Hepatocyte (in vitro differentiated cells): ENCODE results near the gene GALNT18. TPM values are rescaled to one million over a fixed set of nuclear protein-coding genes. Genes with fewer than 3 reads are reported as not detected.

ENCODE experiments used
- DNase-seq: peaks from one replicate; pipeline ENCODE4 v3.0.0-alpha.2; 2016; ENCODE audit warnings: low spot score
- H2AFZ ChIP-seq: fragments of 200-600 bp; sonication (generic); 2 replicates; pipeline ENCODE4 v1.6.0; 2016; ENCODE audit warnings: antibody characterized with exemption, mild to moderate bottlenecking
- H3K27ac ChIP-seq: fragments of 200-600 bp; sonication (generic); 2 replicates; pipeline ENCODE4 v1.5.1; 2016; ENCODE audit warnings: mild to moderate bottlenecking
- H3K27me3 ChIP-seq: fragments of 200-600 bp; sonication (generic); 2 replicates; pipeline ENCODE4 v1.6.1; 2016
- H3K36me3 ChIP-seq: fragments of 200-600 bp; sonication (generic); replicated peaks from 2 replicates; pipeline ENCODE4 v1.5.1; 2016; ENCODE audit warnings: low read depth; ENCODE audit not compliant: insufficient read depth
- H3K4me1 ChIP-seq: fragments of 200-600 bp; sonication (generic); 2 replicates; pipeline ENCODE4 v1.5.1; 2016; ENCODE audit warnings: mild to moderate bottlenecking, moderate library complexity; ENCODE audit not compliant: insufficient read depth
- H3K4me2 ChIP-seq: fragments of 200-600 bp; sonication (generic); 2 replicates; pipeline ENCODE4 v1.6.0; 2016
- H3K4me3 ChIP-seq: fragments of 200-600 bp; sonication (generic); 2 replicates; pipeline ENCODE4 v1.5.1; 2016; ENCODE audit warnings: mild to moderate bottlenecking
- H3K79me2 ChIP-seq: fragments of 200-600 bp; sonication (generic); 2 replicates; pipeline ENCODE4 v1.6.0; 2017; ENCODE audit warnings: mild to moderate bottlenecking
- H3K9me2 ChIP-seq: fragments of 200-600 bp; sonication (generic); replicated peaks from 2 replicates; pipeline ENCODE4 v1.6.0; 2017; ENCODE audit warnings: mild to moderate bottlenecking; ENCODE audit not compliant: insufficient read depth
- H3K9me3 ChIP-seq: fragments of 200-600 bp; sonication (generic); 2 replicates; pipeline ENCODE4 v1.5.1; 2016; ENCODE audit warnings: low read depth, mild to moderate bottlenecking
- H4K20me1 ChIP-seq: fragments of 200-600 bp; sonication (generic); 2 replicates; pipeline ENCODE4 v1.6.0; 2016; ENCODE audit warnings: mild to moderate bottlenecking; ENCODE audit not compliant: insufficient read depth, poor library complexity, severe bottlenecking
- EZH2 ChIP-seq: fragments of 200-600 bp; sonication (generic); IDR thresholded peaks from 2 replicates; pipeline ENCODE4 v1.6.1; 2016; ENCODE audit warnings: antibody characterized with exemption, mild to moderate bottlenecking, borderline replicate concordance
- EZH2phosphoT487 ChIP-seq: fragments of 200-600 bp; sonication (generic); IDR thresholded peaks from one replicate; pipeline ENCODE4 v1.6.1; 2018; ENCODE audit warnings: antibody characterized with exemption, mild to moderate bottlenecking, low read depth, moderate library complexity; ENCODE audit not compliant: unreplicated experiment, severe bottlenecking
- WGBS: methylation state at CpG from one replicate; pipeline ENCODE4 v1.1.6; 2016; ENCODE audit warnings: low lambda C conversion rate; ENCODE audit errors: missing lambda C conversion rate; 5-methylcytosine and 5-hydroxymethylcytosine counted together
- polyA plus RNA-seq: library from polyadenylated mRNA; unstranded; fragments of >200 nt; fragmentation: Nextera tagmentation; extraction: Ambion mirVana; gene quantifications from 2 replicates; pipeline ENCODE4 v1.2.1, GENCODE V29; 2016
- total RNA-seq: library from RNA; depleted of rRNA; stranded (reverse); fragments of >200 nt; gene quantifications from 2 replicates; pipeline ENCODE4 v1.2.3, GENCODE V29; 2014
- TF ChIP-seq, protein P1 (sequence below): fragments of 200-600 bp; sonication (generic); IDR thresholded peaks from 2 replicates; pipeline ENCODE4 v1.5.1; 2016; ENCODE audit warnings: antibody characterized with exemption, mild to moderate bottlenecking; ENCODE audit not compliant: poor library complexity

The GALNT18 gene
- total and polyA plus RNA-seq, 2 experiments from 2014 or later = 11.6 to 22.4 TPM

GRCh38 chr11:11588891-11589290 is 32.9 kb downstream of the GALNT18 start:
- H2AFZ ChIP-seq = no peak overlapping the region

DNA sequence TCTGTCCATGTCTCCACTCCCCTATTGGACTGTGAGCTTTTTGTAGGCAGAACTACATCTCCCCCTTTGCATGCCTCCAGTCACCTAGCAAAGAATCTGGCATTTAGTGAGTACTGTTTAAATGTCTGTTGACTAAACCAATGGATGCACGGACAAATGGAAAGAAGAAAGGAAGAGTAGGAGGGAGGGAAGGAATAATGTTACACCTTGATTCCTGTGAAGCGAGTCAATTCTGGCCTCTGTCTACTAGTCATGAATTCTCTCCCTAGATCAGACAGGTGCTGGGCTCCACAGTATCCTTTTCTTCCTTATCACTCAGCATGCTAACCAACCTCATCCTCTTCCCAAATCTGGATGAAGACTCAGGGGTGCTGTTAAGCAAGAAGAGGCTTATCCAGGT is 33.6 kb downstream of the GALNT18 start:
- no peaks in the 10 kb centered on the region for H3K79me2 ChIP-seq
- no peak for DNase-seq
- H3K4me3 ChIP-seq = no peak overlapping the region
- H3K9me2 ChIP-seq = no peaks in the 10 kb centered on the region
- H3K4me2 ChIP-seq = no peak overlapping the region
- no peak overlapping the region for H3K27ac ChIP-seq
- H3K4me1 ChIP-seq = peaks cover 5% of the 10 kb centered on the region
- H3K9me3 ChIP-seq = no peaks in the 10 kb centered on the region
- H2AFZ ChIP-seq = no peak overlapping the region
- H3K27me3 ChIP-seq = no peaks in the 10 kb centered on the region
- no peaks in the 10 kb centered on the region for H4K20me1 ChIP-seq
- WGBS = 89% methylated on average over 2 of the region's 2 CpGs
- no peaks in the 10 kb centered on the region for H3K36me3 ChIP-seq
- TF ChIP-seq, protein P1, sequence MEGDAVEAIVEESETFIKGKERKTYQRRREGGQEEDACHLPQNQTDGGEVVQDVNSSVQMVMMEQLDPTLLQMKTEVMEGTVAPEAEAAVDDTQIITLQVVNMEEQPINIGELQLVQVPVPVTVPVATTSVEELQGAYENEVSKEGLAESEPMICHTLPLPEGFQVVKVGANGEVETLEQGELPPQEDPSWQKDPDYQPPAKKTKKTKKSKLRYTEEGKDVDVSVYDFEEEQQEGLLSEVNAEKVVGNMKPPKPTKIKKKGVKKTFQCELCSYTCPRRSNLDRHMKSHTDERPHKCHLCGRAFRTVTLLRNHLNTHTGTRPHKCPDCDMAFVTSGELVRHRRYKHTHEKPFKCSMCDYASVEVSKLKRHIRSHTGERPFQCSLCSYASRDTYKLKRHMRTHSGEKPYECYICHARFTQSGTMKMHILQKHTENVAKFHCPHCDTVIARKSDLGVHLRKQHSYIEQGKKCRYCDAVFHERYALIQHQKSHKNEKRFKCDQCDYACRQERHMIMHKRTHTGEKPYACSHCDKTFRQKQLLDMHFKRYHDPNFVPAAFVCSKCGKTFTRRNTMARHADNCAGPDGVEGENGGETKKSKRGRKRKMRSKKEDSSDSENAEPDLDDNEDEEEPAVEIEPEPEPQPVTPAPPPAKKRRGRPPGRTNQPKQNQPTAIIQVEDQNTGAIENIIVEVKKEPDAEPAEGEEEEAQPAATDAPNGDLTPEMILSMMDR = no peak
- TF ChIP-seq EZH2 = no peak
- TF ChIP-seq EZH2phosphoT487 = no peak

More at GRCh38 chr11:11588891-11589290, 32.9 kb downstream of the GALNT18 start:
- no peak overlapping the region for H3K4me2 ChIP-seq
- no peaks in the 10 kb centered on the region for H4K20me1 ChIP-seq
- H3K27ac ChIP-seq = no peak overlapping the region
- no peaks in the 10 kb centered on the region for H3K36me3 ChIP-seq
- H3K79me2 ChIP-seq = no peaks in the 10 kb centered on the region
- TF ChIP-seq EZH2phosphoT487 (no peak), EZH2 (no peak)
- TF ChIP-seq, protein P1 = no peak
- no peaks in the 10 kb centered on the region for H3K9me3 ChIP-seq
- no peaks in the 10 kb centered on the region for H3K9me2 ChIP-seq
- DNase-seq = no peak
- peaks cover 3% of the 10 kb centered on the region for H3K4me1 ChIP-seq
- WGBS = 57% methylated on average over 1 of the region's 1 CpG
- no peak overlapping the region for H3K4me3 ChIP-seq
- no peaks in the 10 kb centered on the region for H3K27me3 ChIP-seq

GRCh38 chr11:11587122-11587521 is 34.7 kb downstream of the GALNT18 start:
- Histone ChIP-seq H3K4me1 (peaks cover 5% of the 10 kb centered on the region), H3K4me2 (no peak overlapping the region), H3K9me3 (no peaks in the 10 kb centered on the region), H3K27me3 (no peaks in the 10 kb centered on the region), H3K27ac (no peak overlapping the region), H3K79me2 (no peaks in the 10 kb centered on the region), H4K20me1 (no peaks in the 10 kb centered on the region), H3K4me3 (no peak overlapping the region), H3K36me3 (no peaks in the 10 kb centered on the region), H2AFZ (no peak overlapping the region), H3K9me2 (no peaks in the 10 kb centered on the region)
- no peak for DNase-seq
- TF ChIP-seq, protein P1 = no peak
- TF ChIP-seq EZH2 = no peak
- TF ChIP-seq EZH2phosphoT487 = no peak
- 80% methylated on average over 4 of the region's 4 CpGs for WGBS

DNA sequence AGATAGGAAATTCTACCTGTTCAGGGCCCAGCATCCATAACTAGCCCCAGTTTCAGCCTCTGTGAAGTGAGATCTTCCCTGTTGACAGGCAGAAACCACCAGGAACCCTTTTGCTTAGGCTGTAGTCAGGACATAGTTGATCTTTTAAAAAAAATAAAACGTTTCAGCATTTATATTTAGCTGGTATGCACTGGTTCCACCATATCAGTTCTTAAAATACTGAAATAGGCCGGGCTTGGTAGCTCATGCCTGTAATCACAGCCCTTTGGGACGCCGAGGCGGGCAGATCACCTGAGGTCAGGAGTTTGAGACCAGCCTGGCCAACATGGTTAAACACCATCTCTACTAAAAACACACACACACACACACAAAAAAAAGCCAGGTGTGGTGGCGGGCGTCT is 35.3 kb downstream of the GALNT18 start:
- Histone ChIP-seq H3K9me3 (no peaks in the 10 kb centered on the region), H3K36me3 (no peaks in the 10 kb centered on the region), H3K4me3 (no peak overlapping the region), H3K27ac (no peak overlapping the region), H3K27me3 (no peaks in the 10 kb centered on the region), H3K9me2 (no peaks in the 10 kb centered on the region), H4K20me1 (no peaks in the 10 kb centered on the region), H3K4me2 (no peak overlapping the region), H3K79me2 (no peaks in the 10 kb centered on the region), H2AFZ (no peak overlapping the region), H3K4me1 (peaks cover 5% of the 10 kb centered on the region)
- TF ChIP-seq, protein P1 = no peak
- TF ChIP-seq EZH2phosphoT487 = no peak
- no peak for TF ChIP-seq EZH2
- whole genome bisulfite sequencing = 95% methylated on average over 7 of the region's 7 CpGs
- no peak for DNase-seq
